HCT116 (cell line): ENCODE measurements around the gene PRND. TPM values are rescaled to one million over a fixed set of nuclear protein-coding genes. Genes with fewer than 3 reads are reported as not detected.

Experiments used
- ATAC-seq: fragments of 200-7000 bp; cut with Tn5 transposase; 2 replicates; pipeline ENCODE4 v1.9.1; 2020; ENCODE audit warnings: mild to moderate bottlenecking, moderate library complexity
- BruUV-seq: library from RNA; stranded (reverse); fragments of 400-500 nt; replicated peaks from 2 replicates; lab custom pipeline; 2021; lab: Mats Ljungman, UMichigan
- CTCF ChIA-PET: fragments of 300-600 bp; sonication (Branson Sonifier 250); formaldehyde crosslinking; loops from one replicate; lab custom pipeline; 2021; ENCODE audit warnings: antibody characterized with exemption; lab: Charles Lee
- POLR2A ChIA-PET: fragments of 300-600, 350-600 bp; sonication (Branson Sonifier 250); formaldehyde crosslinking; loops from one replicate; lab custom pipeline; 2021; ENCODE audit warnings: antibody characterized with exemption; lab: Charles Lee
- RAD21 ChIA-PET, 2 experiments: fragments of 300-600 bp; sonication (Branson Sonifier 250); formaldehyde crosslinking; loops; one replicate each; lab custom pipeline; 2023; ENCODE audit warnings: low total read pairs in 2 of 2; ENCODE audit not compliant: uncharacterized antibody in 2 of 2, unreplicated experiment in 2 of 2, low non-redundant PET in 1 of 2; lab: Charles Lee
- DNase-seq: peaks from one replicate; pipeline ENCODE4 v3.0.0-alpha.2; 2010; ENCODE audit warnings: low read depth, low spot score
- H2AFZ ChIP-seq: fragments of 200-600 bp; shearing (Covaris generic), sonication (generic); 2 replicates; pipeline ENCODE4 v1.6.1; 2017; ENCODE audit warnings: low read depth, mixed run types, mixed read lengths, antibody characterized with exemption, low read length; ENCODE audit not compliant: poor library complexity, severe bottlenecking
- H3K27ac ChIP-seq: 2 replicates; pipeline ENCODE4 v1.5.1; 2012; ENCODE audit warnings: low read depth, low read length
- H3K27me3 ChIP-seq: fragments of 200-600 bp; sonication (generic); 2 replicates; pipeline ENCODE4 v1.6.1; 2016; ENCODE audit warnings: mixed run types, low read length, mixed read lengths; ENCODE audit not compliant: insufficient read depth
- H3K36me3 ChIP-seq, 2 experiments: fragments of 200-500 bp in 1 of 2; fragments of 200-600 bp in 1 of 2; sonication (Bioruptor generic) in 1 of 2; sonication (generic) in 1 of 2; 2 replicates each; pipeline versions ENCODE4 v1.5.1 to v1.6.1; 2014 to 2016; ENCODE audit warnings: low read length in 2 of 2, inconsistent platforms in 1 of 2, mixed read lengths in 1 of 2, mixed run types in 1 of 2; ENCODE audit not compliant: insufficient read depth in 2 of 2, control insufficient read depth in 1 of 2
- H3K4me1 ChIP-seq, 2 experiments: fragments of 200-600 bp in 1 of 2; sonication (generic) in 1 of 2; 2 replicates each; pipeline versions ENCODE4 v1.5.1 to v1.6.1; 2012 to 2017; ENCODE audit warnings: low read length in 2 of 2, inconsistent platforms in 1 of 2, mild to moderate bottlenecking in 1 of 2, mixed read lengths in 1 of 2, mixed run types in 1 of 2, moderate library complexity in 1 of 2; ENCODE audit not compliant: insufficient read depth in 2 of 2, control insufficient read depth in 1 of 2
- H3K4me2 ChIP-seq: fragments of 200-600 bp; sonication (generic); 2 replicates; pipeline ENCODE4 v1.6.1; 2017; ENCODE audit warnings: mixed run types, low read length, mixed read lengths
- H3K4me3 ChIP-seq, 2 experiments: fragments of 200-600 bp in 1 of 2; sonication (generic) in 1 of 2; replicated peaks in 1 of 2; 2 replicates each; pipeline ENCODE4 v1.5.1; 2011 to 2016; ENCODE audit warnings: low read length in 2 of 2, control low read depth in 1 of 2, low read depth in 1 of 2, mild to moderate bottlenecking in 1 of 2, mixed read lengths in 1 of 2, mixed run types in 1 of 2
- H3K79me2 ChIP-seq: fragments of 200-600 bp; sonication (generic); 2 replicates; pipeline ENCODE4 v1.6.1; 2017; ENCODE audit warnings: mild to moderate bottlenecking, mixed run types, low read length, moderate library complexity, mixed read lengths; ENCODE audit not compliant: insufficient read depth
- H3K9ac ChIP-seq: fragments of 200-600 bp; sonication (generic); 2 replicates; pipeline ENCODE4 v1.6.1; 2016; ENCODE audit warnings: low read length, mixed read lengths
- H3K9me2 ChIP-seq: fragments of 200-600 bp; sonication (generic), shearing (Covaris generic); 2 replicates; pipeline ENCODE4 v1.6.1; 2017; ENCODE audit warnings: mixed run types, mild to moderate bottlenecking, moderate library complexity; ENCODE audit not compliant: insufficient read depth
- H3K9me3 ChIP-seq, 2 experiments: fragments of 200-500 bp in 1 of 2; fragments of 200-600 bp in 1 of 2; sonication (Bioruptor generic) in 1 of 2; sonication (generic) in 1 of 2; 2 replicates each; pipeline ENCODE4 v1.6.1; 2014 to 2017; ENCODE audit warnings: low read length in 2 of 2, mixed read lengths in 2 of 2, inconsistent platforms in 1 of 2, low read depth in 1 of 2, mild to moderate bottlenecking in 1 of 2, mixed run types in 1 of 2, moderate library complexity in 1 of 2; ENCODE audit not compliant: control insufficient read depth in 1 of 2, insufficient read depth in 1 of 2
- H4K20me1 ChIP-seq: fragments of 200-600 bp; sonication (generic), shearing (Covaris generic); 2 replicates; pipeline ENCODE4 v1.6.1; 2017; ENCODE audit warnings: mixed run types, mild to moderate bottlenecking, moderate library complexity; ENCODE audit not compliant: insufficient read depth
- EGR1 ChIP-seq: IDR thresholded peaks from 2 replicates; pipeline ENCODE4 v1.6.1; 2012; ENCODE audit warnings: low read depth
- ELF1 ChIP-seq: IDR thresholded peaks from 2 replicates; pipeline ENCODE4 v1.6.1; 2012; ENCODE audit warnings: low read depth, borderline replicate concordance
- EZH2 ChIP-seq: fragments of 200-600 bp; sonication (generic); IDR thresholded peaks from 2 replicates; pipeline ENCODE4 v1.6.1; 2017; ENCODE audit warnings: antibody characterized with exemption, mixed run types
- EZH2phosphoT487 ChIP-seq: fragments of 200-600 bp; IDR thresholded peaks from 2 replicates; pipeline ENCODE4 v1.6.1; 2018; ENCODE audit warnings: antibody characterized with exemption, borderline replicate concordance
- JUND ChIP-seq: IDR thresholded peaks from 2 replicates; pipeline ENCODE4 v1.6.1; 2012
- MAX ChIP-seq: IDR thresholded peaks from 2 replicates; pipeline ENCODE4 v1.6.1; 2012
- POLR2AphosphoS5 ChIP-seq: IDR thresholded peaks from 2 replicates; pipeline ENCODE4 v1.6.1; 2011; ENCODE audit warnings: mild to moderate bottlenecking, low read depth, low read length, moderate library complexity
- SIN3A ChIP-seq: IDR thresholded peaks from 2 replicates; pipeline ENCODE4 v1.6.1; 2012; ENCODE audit warnings: low read depth
- SRF ChIP-seq: IDR thresholded peaks from 2 replicates; pipeline ENCODE4 v1.6.1; 2012; ENCODE audit warnings: low read depth
- ZBTB33 ChIP-seq: IDR thresholded peaks from 2 replicates; pipeline ENCODE4 v1.6.1; 2011; ENCODE audit warnings: mild to moderate bottlenecking, low read length, moderate library complexity; ENCODE audit not compliant: insufficient replicate concordance; ENCODE audit errors: extremely low read depth
- ZFX ChIP-seq: fragments of 450-650 bp; IDR thresholded peaks from 2 replicates; pipeline ENCODE4 v1.6.1; 2017
- ZNF274 ChIP-seq: fragments of 200-500 bp; sonication (Bioruptor generic); IDR thresholded peaks from 2 replicates; pipeline ENCODE4 v1.6.1; 2014; ENCODE audit warnings: mild to moderate bottlenecking, low read depth, low read length, inconsistent platforms
- intact Hi-C: fragments of 100-400 bp; cut with micrococcal nuclease; formaldehyde crosslinking; loops from 2 replicates; pipeline ENCODE4 v1.10.0; 2022
- total RNA-seq: library from RNA; stranded (reverse); gene quantifications from one replicate; pipeline ENCODE4 v1.2.1, GENCODE V29; 2021; ENCODE audit not compliant: unreplicated experiment

PRND gene
- total RNA-seq, 1 experiment from 2014 or later, result not detected

GRCh38 chr20:4717816-4718570 is 3.7 kb upstream of the PRND start:
- Histone ChIP-seq H3K4me2 (no peak overlapping the region), H3K36me3 (no peaks in the 10 kb centered on the region), H3K9me3 (no peaks in the 10 kb centered on the region), H2AFZ (no peak overlapping the region), H3K27ac (no peak overlapping the region), H3K27me3 (no peaks in the 10 kb centered on the region), H3K9ac (no peak overlapping the region), H3K9me2 (no peaks in the 10 kb centered on the region), H3K4me3 (no peak overlapping the region), H4K20me1 (no peaks in the 10 kb centered on the region)
- ATAC-seq, result no peak
- ChIA-PET RAD21 (no interaction called here), CTCF (interaction anchor here (1.7 kb wide), 1 partner anchor 104 kb away, joined by 8 read pairs; no protein-coding TSS in a partner anchor)
- no TSS peak for BruUV-seq
- intact Hi-C loops, result no loop called here
- TF ChIP-seq EGR1, result no peak
- TF ChIP-seq ELF1, result no peak
- TF ChIP-seq ZBTB33, result no peak
- TF ChIP-seq, all 23 proteins: peak for 0
- no peak for DNase-seq
- Histone ChIP-seq H3K4me1 (peaks cover 9 to 20% of the 10 kb centered on the region in 2 experiments), H3K79me2 (no peaks in the 10 kb centered on the region)
- POLR2A ChIA-PET, result no interaction called here

- ChIA-PET POLR2A (no interaction called here), RAD21 (no interaction called here), CTCF (interaction anchor here (1.3 to 5.1 kb wide), 3 partner anchors 104 to 111 kb away, joined by 3 to 50 read pairs (median 5); no protein-coding TSS in a partner anchor)
- TF ChIP-seq ZFX (no peak), ELF1 (no peak), MAX (no peak), POLR2AphosphoS5 (no peak), EGR1 (no peak), EZH2 (no peak), SRF (no peak), EZH2phosphoT487 (no peak), ZBTB33 (no peak), ZNF274 (no peak), JUND (no peak), SIN3A (no peak)
Measured at GRCh38 chr20:4719190-4719589, 2.5 kb upstream of the PRND start.

More at GRCh38 chr20:4719190-4719589, 2.5 kb upstream of the PRND start:
- Histone ChIP-seq H3K79me2 (no peaks in the 10 kb centered on the region), H4K20me1 (no peaks in the 10 kb centered on the region), H3K4me3 (no peak overlapping the region), H3K4me1 (peaks cover 0 to 8% of the 10 kb centered on the region in 2 experiments; a peak in 2 of 4 replicates), H3K36me3 (no peaks in the 10 kb centered on the region), H3K9me2 (no peaks in the 10 kb centered on the region), H3K9ac (no peak overlapping the region), H3K27me3 (no peaks in the 10 kb centered on the region), H3K9me3 (no peaks in the 10 kb centered on the region), H3K27ac (no peak overlapping the region), H3K4me2 (no peak overlapping the region), H2AFZ (no peak overlapping the region)
- no TSS peak for BruUV-seq
- DNase-seq (no peak), ATAC-seq (no peak)
- intact Hi-C loops, result no loop called here
